Adrenal gland (tissue), 12 donors: ENCODE data around the gene MKRN3. TPM values are rescaled to one million over a fixed set of nuclear protein-coding genes. Genes with fewer than 3 reads are reported as not detected.

ENCODE experiments used
- DNase-seq, 7 donors: peaks; one replicate each; pipeline ENCODE4 v3.0.0-alpha.2; 2019 to 2020
- H3K27ac ChIP-seq, 5 donors: fragments of 200-600 bp; sonication (generic) in 4 of 5; 1 replicate in 3 of 5; 2 replicates in 2 of 5; pipeline versions ENCODE4 v1.5.1 to v1.8.0; 2016 to 2020; ENCODE audit warnings: mild to moderate bottlenecking in 1 of 5
- H3K27me3 ChIP-seq: fragments of 200-600 bp; 2 replicates; pipeline ENCODE4 v1.8.0; 2021
- H3K36me3 ChIP-seq, 2 donors: fragments of 200-600 bp; replicated peaks in 1 of 2; 1 replicate in 1 of 2; 2 replicates in 1 of 2; pipeline versions ENCODE4 v1.5.1 to v1.8.0; 2018 to 2022
- H3K4me1 ChIP-seq, 2 donors: fragments of 200-600 bp; replicated peaks in 1 of 2; 1 replicate in 1 of 2; 2 replicates in 1 of 2; pipeline versions ENCODE4 v1.5.1 to v1.8.0; 2018 to 2021
- H3K4me3 ChIP-seq, 4 donors: fragments of 200-600 bp; sonication (generic) in 3 of 4; one replicate each; pipeline ENCODE4 v1.5.1; 2016 to 2018
- H3K9me3 ChIP-seq, 3 donors: fragments of 200-600 bp; sonication (generic) in 1 of 3; replicated peaks in 1 of 3; 1 replicate in 2 of 3; 2 replicates in 1 of 3; pipeline versions ENCODE4 v1.5.1 to v1.8.0; 2016 to 2021
- CTCF ChIP-seq, 6 experiments: fragments of 450-650 bp in 4 of 6; fragments of 200-600 bp in 2 of 6; sonication (generic) in 1 of 6; IDR thresholded peaks; 1 replicate in 5 of 6; 2 replicates in 1 of 6; pipeline versions ENCODE4 v1.5.1 to v1.8.0; 2016 to 2021; ENCODE audit warnings: antibody characterized with exemption in 6 of 6, mild to moderate bottlenecking in 2 of 6, moderate library complexity in 1 of 6
- POLR2A ChIP-seq, 2 donors: fragments of 450-650 bp; IDR thresholded peaks; one replicate each; pipeline ENCODE4 v1.6.1; 2017; ENCODE audit warnings: antibody characterized with exemption in 2 of 2, mild to moderate bottlenecking in 2 of 2, moderate library complexity in 1 of 2
- WGBS, 4 donors: extraction: QIAGEN DNeasy Blood & Tissue Kit in 2 of 4; methylation state at CpG; one replicate each; pipeline versions ENCODE4 v1.1.5 to v1.1.7; 2013 to 2017; 5-methylcytosine and 5-hydroxymethylcytosine counted together
- intact Hi-C, 2 donors: fragments of 100-400 bp; cut with DNase I; formaldehyde crosslinking; loops; one replicate each; pipeline versions ENCODE4 v1.14.1 to v1.15.0; 2022 to 2023
- polyA plus RNA-seq, 3 donors: library from polyadenylated mRNA; stranded (reverse); fragments of 200-250 nt in 2 of 3; fragments of 350-450 nt in 1 of 3; fragmentation: Illumina TruSeq in 1 of 3; extraction: RNeasy Lipid Tissue Mini Kit (QIAGEN cat#74804) in 1 of 3; gene quantifications; one replicate each; pipeline ENCODE4 v1.2.3, GENCODE V29; 2013 to 2014
- total RNA-seq, 9 donors: library from RNA; depleted of rRNA in 4 of 9; stranded (reverse); fragments of >200 nt in 4 of 9; fragments of 120-200 nt in 1 of 9; fragmentation: NEBNext Ultra II Directional in 1 of 9; extraction: Animal tissue kit (Norgen Biotek cat#: 25700) in 1 of 9; gene quantifications; one replicate each; pipeline versions ENCODE4 v1.1.0 to v1.2.4, GENCODE V29; 2013 to 2023
- donor health status: healthy with polysubstance abuse.
- donor health status: Bipolar disorder and iron deficiency.
- donor health status: DM: yes; HTN: yes; CAD: no.
- donor health status: DM: no; HTN: no; CAD: no.
- donor health status: DM: no; HTN: no; CAD: no.
- donor health status: DM: yes; HTN: yes; CAD: no.

Gene MKRN3
- total and polyA plus RNA-seq, 12 donors, result 0.19 to 3.9 (median 0.24) TPM; not detected in 7

GRCh38 chr15:23546158-23546557 is 19.3 kb upstream of the MKRN3 start:
- Histone ChIP-seq H3K36me3 (no peaks in the 10 kb centered on the region), H3K27me3 (no peaks in the 10 kb centered on the region), H3K4me1 (no peaks in the 10 kb centered on the region), H3K4me3 (no peak overlapping the region), H3K9me3 (no peaks in the 10 kb centered on the region), H3K27ac (no peak overlapping the region)
- intact Hi-C loops, result no loop called here
- TF ChIP-seq CTCF (IDR thresholded peaks at IDR 0.05), result no peak
- TF ChIP-seq POLR2A (IDR thresholded peaks at IDR 0.05), result no peak
- no peak for DNase-seq

- Histone ChIP-seq H3K27me3 (no peaks in the 10 kb centered on the region), H3K9me3 (no peaks in the 10 kb centered on the region), H3K36me3 (no peaks in the 10 kb centered on the region), H3K27ac (no peak overlapping the region), H3K4me1 (no peaks in the 10 kb centered on the region), H3K4me3 (no peak overlapping the region)
- DNase-seq, result no peak
- intact Hi-C loops, result no loop called here
- TF ChIP-seq POLR2A (IDR thresholded peaks at IDR 0.05) (no peak), CTCF (IDR thresholded peaks at IDR 0.05) (no peak)
- WGBS, 4 donors, result 37 to 57% (median 43%) methylated on average over 3 of the region's 3 CpGs
Observed at GRCh38 chr15:23548071-23548470, 17.4 kb upstream of the MKRN3 start.

GRCh38 chr15:23561914-23562313 is 3.6 kb upstream of the MKRN3 start:
- DNase-seq, result no peak
- TF ChIP-seq CTCF (IDR thresholded peaks at IDR 0.05) (no peak), POLR2A (IDR thresholded peaks at IDR 0.05) (no peak)

GRCh38 chr15:23564821-23565394 is 566 bp upstream of the MKRN3 start:
- intact Hi-C loops, result no loop called here
- TF ChIP-seq POLR2A (IDR thresholded peaks at IDR 0.05) (no peak), CTCF (IDR thresholded peaks at IDR 0.05) (no peak)
- 74 to 82% (median 78%) methylated on average over 14 of the region's 14 CpGs for WGBS, 4 donors
- H3K4me3 ChIP-seq, result no peak overlapping the region
- DNase-seq, result no peak
- no peaks in the 10 kb centered on the region for H3K4me1 ChIP-seq
- peaks cover 18% of the 10 kb centered on the region for H3K27me3 ChIP-seq
- no peaks in the 10 kb centered on the region for H3K36me3 ChIP-seq
- no peak overlapping the region for H3K27ac ChIP-seq
- no peaks in the 10 kb centered on the region for H3K9me3 ChIP-seq

More at GRCh38 chr15:23561914-23562313, 3.6 kb upstream of the MKRN3 start:
- no peak overlapping the region for H3K4me3 ChIP-seq
- H3K36me3 ChIP-seq, result no peaks in the 10 kb centered on the region
- no peaks in the 10 kb centered on the region for H3K4me1 ChIP-seq
- WGBS, 4 donors, result 30 to 58% (median 48%) methylated on average over 17 to 19 of the region's 19 CpGs
- no peaks in the 10 kb centered on the region for H3K9me3 ChIP-seq
- H3K27me3 ChIP-seq, result peaks cover 18% of the 10 kb centered on the region
- no peak overlapping the region for H3K27ac ChIP-seq
- intact Hi-C loops, result no loop called here
